GM13977 (cell line): Measurements from ENCODE around the gene DNAJC16.

Source experiments
- DNase-seq: peaks from one replicate; pipeline ENCODE4 v3.0.0; 2012; ENCODE audit warnings: low spot score
- CTCF ChIP-seq: IDR thresholded peaks from 2 replicates; pipeline ENCODE4 v1.5.1; 2012; ENCODE audit warnings: mild to moderate bottlenecking, control low read depth; ENCODE audit not compliant: insufficient read depth; ENCODE audit errors: extremely low read depth, missing control alignments
- in situ Hi-C: fragments of 300-500 bp; cut with MboI; formaldehyde crosslinking; loops from one replicate; pipeline ENCODE4 v1.12.0; 2022; ENCODE audit warnings: low sequenced_read_pairs, low pct_unique_long_range_greater_than_20kb, mixed read lengths, inconsistent platforms; ENCODE audit not compliant: unreplicated experiment

The DNAJC16 gene

GRCh38 chr1:15522551-15522950, 4.1 kb upstream of the DNAJC16 start:
- in situ Hi-C loops, result no loop called here
- no peak for DNase-seq

DNA sequence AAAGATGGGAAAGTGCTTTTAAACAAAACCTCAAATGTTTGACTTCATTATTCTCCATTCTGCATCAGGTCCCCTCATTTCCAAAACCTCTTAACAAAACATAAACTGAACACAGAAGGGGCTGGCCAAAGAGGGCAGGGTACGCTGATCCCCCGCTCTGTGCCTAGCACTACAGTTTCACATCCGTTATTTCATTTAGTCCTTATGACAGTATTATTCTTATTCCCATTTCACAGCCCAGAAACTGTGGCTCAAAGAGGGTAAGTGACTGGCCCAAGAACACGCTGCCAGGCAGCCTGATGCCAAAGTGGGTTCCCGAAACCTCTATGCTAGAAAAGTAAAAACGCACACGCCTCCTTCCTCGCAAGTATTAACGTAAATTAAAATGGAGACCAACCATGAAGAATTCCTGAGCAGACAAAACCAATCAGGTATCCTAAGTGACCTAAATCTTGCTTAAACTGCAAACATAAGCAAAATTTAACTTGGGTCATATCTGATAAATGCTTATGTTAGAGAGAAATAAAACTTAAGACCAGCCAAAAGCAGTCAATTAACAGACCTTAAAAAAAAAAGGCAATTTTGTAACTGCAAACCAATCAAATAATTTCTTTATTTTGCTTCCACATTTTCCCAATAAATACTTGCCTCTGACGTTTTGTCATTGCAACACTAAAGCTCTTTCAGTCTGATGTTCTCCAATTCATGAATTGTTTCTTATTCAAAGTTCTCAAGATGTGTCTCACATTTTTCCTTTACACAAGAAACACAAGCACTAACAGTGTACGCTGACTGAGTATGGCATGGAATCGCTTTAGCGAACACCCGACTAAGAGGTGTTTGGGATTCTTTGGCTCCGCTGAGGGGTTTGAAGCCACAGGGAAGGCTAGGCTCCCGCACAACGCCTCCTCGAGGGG, 3.3 kb upstream of the DNAJC16 start:
- DNase-seq, result no peak
- in situ Hi-C loops, result no loop called here
- TF ChIP-seq CTCF, result no peak

More at GRCh38 chr1:15522551-15522950, 4.1 kb upstream of the DNAJC16 start:
- no peak for TF ChIP-seq CTCF

DNA sequence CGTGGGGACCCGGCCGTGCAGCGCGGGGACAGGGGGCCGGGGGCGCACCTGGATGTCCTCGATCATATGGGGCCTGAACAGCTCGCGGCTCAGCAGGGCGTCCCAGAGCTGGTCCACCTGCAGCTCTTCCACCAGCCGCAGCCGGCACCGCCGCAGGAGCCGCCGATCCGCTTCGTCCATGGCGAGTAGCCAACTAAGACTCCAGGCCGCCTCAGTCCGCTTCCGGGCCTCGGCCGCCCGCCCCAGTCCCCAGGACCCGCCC, 2.7 kb upstream of the DNAJC16 start, which contains the start of gene CASP9:
CASP9 (minus strand) TSS at position 195 of the 262 bp plus-strand sequence; CDS start at position 180, 15 bp downstream.
- TF ChIP-seq CTCF, result no peak
- in situ Hi-C loops, result no loop called here
- DNase-seq, result no peak

GRCh38 chr1:15524283-15525049, 2.2 kb upstream of the DNAJC16 start:
- peak; percentile 98 for DNase-seq
- TF ChIP-seq CTCF, result no peak
- in situ Hi-C loops, result no loop called here

DNA sequence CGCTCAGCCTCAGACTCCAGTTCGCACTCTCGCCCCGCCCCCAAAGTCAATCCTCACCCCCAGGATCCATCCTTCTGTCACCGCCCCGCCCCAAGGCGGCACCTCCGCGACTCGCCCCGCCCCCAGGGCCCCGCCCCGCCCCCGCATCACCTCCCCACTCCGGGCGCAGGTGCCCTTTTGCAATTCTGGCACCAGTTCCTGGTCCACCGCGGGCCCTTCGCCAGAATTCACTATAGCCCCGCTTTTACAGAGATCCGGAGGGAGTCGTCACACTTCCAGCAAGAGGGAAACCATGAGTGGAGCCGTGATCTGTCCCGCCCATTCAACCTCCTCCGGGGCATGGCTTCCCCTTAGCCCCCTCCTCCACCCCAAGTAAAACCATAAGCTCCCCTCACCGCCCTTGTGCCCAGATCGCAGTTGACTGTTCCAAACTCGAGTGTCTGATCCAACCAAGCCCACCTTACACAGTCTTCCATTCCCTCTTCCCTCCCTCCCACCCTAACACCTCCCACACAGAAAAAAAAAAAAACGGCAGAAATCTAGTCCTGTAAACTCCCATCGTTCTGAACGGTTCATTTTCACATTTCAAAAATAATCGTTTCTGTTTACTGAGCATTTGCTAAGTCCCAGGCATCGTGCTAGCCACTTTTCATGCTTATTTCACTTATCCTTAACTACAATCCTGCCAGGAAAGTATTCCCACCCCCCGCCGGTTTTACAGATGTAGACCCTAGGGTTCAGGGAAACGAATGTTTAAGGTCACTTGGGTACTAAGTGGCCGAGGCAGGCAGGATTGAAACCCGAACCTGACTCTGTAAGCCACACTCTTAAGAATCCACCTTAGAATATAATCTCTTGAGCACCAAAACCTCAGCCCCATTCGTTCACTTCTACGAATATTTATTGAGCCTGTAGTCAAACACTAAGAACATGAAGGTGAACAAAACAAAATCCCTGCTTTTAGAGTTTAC, 1.3 kb upstream of the DNAJC16 start:
- in situ Hi-C loops, result no loop called here
- DNase-seq, result no peak

More for the DNA sequence above, 1.3 kb upstream of the DNAJC16 start:
- TF ChIP-seq CTCF, result no peak
